Activated CD4-positive, alpha-beta T cell treated with anti-CD3 and anti-CD28 coated beads, Interleukin-2, amount 50 U/mL, for 4 hours (primary cell): ENCODE data around the gene CYB561D2.
"Not testable (repeated sequence)": the region's sequence is repeated elsewhere in the genome, so short reads cannot be mapped to it uniquely, and the experiment has no call there.

Experiments
- DNase-seq, 2 experiments: peaks; one replicate each; pipeline ENCODE4 v3.0.0-alpha.2; 2020

Gene CYB561D2, protein sequence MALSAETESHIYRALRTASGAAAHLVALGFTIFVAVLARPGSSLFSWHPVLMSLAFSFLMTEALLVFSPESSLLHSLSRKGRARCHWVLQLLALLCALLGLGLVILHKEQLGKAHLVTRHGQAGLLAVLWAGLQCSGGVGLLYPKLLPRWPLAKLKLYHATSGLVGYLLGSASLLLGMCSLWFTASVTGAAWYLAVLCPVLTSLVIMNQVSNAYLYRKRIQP

DNA sequence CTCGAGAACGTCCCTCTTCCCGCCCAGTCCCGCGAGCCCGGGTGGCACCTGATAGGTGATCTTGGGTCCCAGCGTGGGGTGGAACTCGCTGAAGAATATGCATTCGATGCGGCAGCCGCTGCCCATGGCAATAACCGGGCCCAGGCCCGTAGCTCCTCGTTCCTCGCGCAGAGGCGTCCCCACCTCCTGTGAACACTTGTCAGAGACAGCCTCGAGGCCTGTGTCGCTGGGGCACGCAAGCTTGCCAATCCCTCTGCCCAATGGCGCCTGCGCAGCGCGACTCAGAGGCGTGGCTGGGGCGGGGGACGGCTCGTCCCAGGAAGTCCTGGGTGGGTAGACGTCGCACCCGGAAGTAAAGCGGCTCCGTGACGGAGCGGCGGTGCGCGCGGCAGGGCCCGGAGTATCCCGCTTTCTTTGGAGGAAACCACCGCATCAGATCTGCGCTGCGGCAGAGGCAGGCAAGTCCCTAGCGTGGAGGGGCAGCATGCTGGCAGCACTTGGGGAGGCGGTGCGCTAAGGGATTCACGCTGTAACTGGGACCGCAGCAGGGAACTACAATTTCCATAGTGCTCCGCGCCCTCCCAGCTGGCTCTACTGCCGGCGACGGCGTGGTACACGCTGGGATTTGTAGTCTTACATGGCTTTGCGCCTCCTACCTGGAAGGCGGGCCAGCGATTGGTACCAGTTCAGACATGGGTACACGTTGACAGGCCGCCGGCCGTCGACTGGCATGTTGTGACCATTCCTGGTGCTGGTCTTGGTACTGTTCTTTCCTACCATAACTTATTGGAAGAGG lies at the start of gene CYB561D2, which contains the start of gene NPRL2:
Gene CYB561D2 (plus strand): TSS at position 336 of the 796 bp plus-strand sequence. CDS start 572 bp downstream, outside the sequence.
Gene NPRL2 (minus strand): TSS at position 249 of the 796 bp plus-strand sequence. CDS start 123 bp downstream, at position 126.
- DNase-seq = peak; percentile 99

DNA sequence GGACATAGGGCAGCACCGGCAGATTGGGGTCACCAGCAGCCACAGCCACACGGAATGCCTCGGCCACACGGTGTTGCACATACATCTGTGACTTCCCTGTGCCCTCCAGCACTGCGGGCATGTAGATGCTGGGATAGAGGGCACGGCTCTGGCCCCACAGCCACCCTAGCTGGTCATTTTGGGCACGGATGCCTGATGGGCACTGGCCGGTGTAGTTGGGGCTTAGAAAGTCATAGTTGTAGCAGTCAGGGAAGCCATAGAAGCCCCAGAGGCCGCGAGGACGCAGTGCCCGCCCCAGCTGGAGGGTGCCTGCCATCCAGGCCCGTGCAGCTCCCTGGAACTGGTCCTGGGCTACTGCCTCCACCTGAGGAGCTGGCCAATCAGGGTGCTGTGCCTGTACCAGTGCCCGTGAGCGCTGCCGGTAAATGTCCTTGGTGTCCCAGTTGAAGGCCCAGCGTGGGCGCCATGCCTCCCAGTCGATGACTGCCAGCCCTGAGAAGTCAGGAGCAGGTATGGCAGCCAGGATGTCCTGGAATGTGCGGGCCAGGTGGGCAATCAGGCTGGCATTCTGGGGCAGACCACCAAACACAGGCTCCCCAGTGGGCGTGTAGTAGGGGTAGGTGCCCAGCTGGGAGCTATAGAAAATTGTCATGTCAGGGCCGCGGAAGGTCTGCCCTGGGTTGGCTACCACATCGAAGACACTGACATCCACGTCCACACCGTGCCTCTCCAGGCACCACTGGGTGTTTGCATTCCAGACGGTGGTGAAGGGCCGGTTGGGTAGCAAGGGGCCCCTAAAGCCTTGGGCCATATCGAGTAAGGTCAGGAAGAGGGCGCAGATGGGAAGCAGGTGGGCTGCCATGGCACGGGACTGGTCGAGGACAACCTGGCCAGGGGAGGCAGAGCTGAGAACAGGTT lies 48.3 kb upstream of the CYB561D2 start:
- DNase-seq = no peak

DNA sequence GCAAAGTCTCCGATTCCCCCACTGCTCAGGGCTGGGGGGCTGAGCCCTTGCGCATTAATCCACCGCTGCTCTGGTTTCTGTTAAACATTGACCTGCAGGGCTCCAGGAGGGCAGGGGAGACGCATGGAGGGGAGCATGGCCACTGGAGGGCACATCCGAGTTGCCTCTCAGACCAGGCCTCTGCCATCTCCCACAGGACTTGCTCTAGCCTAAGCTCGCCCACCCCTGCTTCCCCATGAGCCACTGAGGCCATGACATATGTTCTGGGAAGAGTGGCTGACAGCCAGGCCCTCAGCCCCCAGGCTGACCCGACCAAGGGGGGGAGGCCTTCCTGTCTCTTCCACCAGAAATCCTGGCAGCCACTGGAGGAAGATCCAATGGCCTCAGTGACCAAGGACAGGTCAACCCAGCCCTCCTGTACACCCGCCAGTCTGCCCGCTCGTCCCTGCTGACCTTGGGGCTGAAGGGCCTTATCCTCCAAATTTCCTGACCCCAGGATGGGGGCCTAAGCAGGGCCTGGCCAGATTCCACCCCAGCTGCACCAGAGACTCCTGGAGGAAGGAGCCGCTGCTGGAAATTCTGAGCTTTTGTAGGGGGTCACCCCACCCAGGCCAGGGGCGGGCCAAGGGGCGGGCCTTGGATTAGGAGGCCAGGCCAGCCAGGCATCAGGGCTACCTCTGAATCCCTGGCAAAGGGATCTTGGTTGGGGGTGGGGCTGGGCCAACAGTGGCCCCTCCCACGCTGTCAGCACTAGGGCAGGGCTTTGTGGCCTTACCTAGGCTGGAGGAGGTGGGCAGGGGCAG lies 47.4 kb upstream of the CYB561D2 start, which contains the start of gene HYAL1:
Gene HYAL1 (minus strand): TSS at position 562 of the 803 bp plus-strand sequence. CDS start 618 bp downstream, outside the sequence.
- DNase-seq = no peak

DNA sequence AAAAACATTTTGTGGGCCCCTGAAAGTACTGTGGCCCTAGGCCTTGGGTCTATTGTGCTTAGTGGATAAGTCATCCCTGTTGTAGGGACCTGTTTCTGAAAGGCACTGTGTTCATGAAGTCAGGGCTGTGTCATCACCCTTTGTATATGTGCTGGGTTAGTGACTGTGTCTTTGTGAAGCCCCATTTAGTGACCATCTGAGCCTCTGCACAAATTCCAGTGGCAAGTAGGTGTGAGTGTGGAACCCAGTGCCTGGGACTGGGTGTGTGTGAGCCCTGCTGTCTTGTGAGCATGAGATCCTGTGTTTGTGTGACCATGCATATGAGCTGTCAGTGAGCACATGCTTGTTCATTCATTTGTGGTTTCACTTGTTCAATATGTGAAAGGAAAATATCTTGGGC lies 46.1 kb upstream of the CYB561D2 start:
- no peak for DNase-seq

DNA sequence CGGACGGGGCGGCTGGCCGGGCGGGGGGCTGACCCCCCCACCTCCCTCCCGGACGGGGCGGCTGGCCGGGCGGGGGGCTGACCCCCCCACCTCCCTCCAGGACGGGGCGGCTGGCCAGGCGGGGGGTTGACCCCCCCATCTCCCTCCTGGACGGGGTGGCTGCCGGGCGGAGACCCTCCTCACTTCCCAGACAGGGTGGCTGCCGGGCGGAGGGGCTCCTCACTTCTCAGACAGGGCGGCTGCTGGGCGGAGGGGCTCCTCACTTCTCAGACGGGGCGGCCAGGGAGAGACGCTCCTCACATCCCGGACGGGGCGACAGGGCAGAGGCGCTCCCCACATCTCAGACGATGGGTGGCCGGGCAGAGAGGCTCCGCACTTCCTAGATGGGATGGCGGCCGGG lies 38.6 kb upstream of the CYB561D2 start:
- not testable (repeated sequence) for DNase-seq

DNA sequence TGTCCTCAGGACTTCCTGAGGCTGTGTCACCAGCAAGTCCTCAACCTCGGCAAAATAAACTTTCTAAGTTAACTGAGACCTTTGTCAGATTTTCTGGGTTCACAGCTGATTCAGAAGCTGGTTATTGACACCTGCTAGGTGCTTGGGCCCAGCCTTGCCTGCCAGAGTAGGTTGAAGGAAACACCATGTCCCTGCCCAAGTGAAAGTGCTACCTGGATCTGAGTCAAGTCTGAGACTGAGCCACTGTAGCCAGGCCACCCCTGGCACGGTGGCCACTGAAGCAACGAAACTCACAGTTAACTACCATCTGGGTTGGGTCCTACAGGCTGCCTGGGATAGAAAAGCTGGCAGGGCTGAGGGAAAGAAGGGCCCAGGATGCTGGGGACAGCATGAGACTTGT lies 36.3 kb upstream of the CYB561D2 start:
- DNase-seq = no peak

DNA sequence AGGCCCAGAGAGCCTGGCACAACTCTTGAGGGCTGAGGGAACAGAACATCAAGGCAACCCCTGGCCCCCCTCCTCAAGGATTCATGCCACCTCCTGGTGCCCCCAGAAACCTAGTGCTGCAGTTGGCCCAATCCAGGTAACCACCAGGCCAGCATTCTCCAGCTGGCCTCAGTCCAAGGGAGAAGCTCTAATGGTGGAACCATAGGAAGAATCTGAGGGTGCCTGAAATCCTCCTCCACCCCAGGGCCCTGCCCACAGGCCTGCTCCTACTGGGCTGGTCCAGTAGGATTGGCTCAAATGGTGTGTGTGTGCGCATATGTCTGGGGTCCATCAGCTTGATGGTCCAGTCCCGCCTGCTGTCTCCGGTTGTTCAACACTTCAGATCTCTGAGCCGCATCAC lies 35.8 kb upstream of the CYB561D2 start:
- DNase-seq = no peak

DNA sequence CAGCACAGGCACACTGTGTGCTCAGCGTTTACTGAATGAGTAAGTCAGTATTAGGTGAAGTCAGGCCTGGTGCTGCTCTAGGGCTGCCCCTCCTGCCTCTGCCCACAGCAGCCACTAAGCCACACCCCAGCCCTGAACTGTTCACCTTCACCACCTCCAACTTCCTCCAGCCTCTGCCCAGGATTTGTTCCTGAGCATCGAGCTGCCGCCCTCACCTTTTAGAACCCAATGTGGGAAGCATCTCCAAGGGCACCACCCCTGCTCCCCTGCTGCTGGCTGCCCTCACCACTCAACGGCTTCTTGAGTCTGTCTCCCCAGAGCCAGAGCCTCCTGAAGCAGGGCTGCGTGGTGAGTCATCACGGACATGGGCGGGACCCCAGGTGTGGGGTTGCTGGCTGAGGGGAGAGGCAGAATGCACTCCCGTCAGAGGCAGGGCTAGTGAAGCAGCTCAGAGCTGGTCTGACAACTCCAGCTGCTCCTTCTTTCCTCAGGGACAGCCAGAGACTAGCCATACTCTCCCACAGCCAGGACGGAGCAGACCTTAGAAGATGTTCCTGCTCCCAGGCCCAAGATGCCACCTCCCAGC lies 33.9 kb upstream of the CYB561D2 start:
- peak; percentile 73 to 74 for DNase-seq

DNA sequence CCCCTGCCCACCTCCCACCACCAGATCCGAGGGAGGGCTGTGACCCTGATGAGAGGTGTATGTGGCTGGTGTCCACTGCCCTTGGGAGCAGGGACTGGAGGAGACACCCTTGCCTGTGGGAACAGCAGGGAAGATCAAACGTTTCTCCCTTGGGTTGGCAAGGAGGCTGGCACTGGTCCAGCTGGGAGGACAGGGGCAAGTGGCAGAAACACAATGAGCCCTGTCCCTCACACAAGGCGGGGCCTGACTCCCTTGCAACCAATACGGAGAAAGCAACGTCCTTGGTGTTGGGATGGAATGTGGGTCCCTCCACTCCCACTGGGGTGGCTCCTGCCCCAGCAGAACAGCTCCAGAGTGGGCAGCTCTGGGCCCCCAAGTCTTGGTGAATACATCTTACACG lies 33.4 kb upstream of the CYB561D2 start:
- DNase-seq = no peak

DNA sequence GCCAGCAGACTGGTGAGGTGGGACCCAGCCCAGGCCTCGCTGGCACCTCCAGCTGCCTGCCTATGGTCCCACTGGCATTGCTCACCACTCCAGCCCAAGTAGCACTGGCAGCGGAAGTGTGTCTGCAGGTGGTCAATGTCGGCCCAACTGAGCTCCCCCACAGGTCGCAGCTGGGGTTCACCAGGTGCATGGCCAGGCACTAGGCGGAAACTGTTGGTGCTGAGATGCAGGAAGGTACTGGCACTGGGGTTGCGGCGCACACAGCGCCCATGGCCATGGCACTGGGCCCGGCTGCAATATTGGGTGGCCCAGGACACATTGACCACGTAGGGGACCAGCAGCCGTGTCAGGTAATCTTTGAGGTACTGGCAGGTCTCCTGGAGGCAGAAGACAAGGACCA lies 32.5 kb upstream of the CYB561D2 start:
- no peak for DNase-seq

DNA sequence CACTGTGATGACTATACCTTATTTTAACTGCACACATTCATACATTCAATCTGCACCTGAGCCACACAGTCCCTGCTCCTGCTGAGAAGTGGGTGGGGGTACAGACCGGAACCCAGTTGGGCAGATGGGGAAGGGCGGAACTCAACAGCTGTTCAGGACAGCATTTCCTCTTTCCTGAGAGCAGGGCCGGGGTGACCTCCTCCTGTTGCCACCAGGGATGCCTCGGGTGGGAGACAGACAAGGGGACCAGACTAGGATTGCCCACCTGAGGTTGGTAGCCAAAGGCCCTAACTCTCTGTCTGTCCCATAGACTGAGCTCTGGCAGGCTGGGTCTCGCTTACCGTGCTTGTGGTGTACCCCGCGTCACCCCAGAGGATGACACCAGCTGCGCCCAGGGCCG lies 32.0 kb upstream of the CYB561D2 start:
- DNase-seq = no peak

DNA sequence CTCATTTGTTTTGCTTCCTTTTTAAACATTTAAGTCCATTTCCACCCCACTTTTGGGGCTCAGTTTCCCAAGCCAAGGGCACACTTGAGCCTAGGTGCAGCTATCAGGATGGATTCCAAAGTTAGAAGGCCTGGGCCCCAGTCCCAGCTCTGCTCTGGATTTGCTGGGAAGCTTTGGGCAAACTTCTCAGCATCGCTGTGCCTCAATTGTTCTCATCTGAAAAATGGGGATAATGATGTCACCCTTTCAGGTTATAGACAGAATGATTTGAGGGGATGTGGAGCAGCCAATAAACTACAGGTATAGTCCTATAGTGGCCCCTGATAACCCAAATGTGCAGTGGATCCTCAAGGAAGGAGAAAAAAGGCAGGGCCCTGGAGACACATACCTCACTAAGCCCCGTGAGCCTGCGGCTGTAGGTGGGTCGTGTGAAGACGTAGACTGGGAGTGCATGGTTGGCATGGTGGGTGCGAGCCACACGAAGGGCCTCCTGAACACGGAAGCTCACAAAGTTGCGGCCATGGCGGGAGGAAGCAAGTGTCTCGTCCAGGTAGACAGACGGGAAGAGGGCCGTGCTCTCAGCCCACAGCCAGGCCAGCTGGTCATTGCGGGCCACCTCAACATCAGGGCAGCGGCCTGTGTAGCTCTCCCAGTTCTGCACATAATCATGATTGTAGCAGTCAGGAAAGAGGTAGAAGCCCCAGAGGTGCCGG lies 31.3 kb upstream of the CYB561D2 start:
- DNase-seq = no peak

DNA sequence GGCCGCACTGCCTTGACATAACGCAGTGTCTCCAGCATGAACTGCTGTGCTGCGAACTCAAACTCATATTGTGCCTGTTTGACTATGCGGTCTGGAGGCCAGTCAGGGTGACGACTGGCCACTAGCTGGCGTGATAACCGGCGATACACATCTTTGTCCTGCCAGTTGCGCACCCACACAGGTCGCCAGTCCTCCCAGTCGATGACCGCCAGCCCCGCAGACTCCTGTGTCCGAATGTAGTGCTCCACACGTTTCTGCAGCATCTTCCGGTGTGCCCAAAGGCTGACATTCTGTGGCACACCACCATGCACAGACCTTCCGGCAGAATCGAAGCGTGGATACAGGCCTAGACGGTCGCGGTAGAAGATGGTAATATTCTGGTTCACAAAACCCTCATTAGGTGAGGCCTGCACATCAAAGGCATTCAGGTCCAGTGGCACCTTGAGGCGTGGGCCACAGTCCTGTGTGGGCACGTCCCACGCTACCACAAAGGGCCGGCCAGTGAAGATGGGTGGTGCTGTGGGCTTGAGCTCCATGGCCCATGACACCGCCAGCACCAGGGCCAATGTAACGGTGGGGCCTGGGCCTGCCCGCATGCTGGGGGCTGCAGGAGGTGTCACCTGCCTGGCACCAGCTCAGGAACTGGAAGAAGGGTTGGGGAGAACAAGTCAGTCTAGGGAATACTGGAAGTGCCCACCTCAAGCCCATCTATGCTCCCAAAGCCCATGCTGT lies 30.6 kb upstream of the CYB561D2 start:
- no peak for DNase-seq

DNA sequence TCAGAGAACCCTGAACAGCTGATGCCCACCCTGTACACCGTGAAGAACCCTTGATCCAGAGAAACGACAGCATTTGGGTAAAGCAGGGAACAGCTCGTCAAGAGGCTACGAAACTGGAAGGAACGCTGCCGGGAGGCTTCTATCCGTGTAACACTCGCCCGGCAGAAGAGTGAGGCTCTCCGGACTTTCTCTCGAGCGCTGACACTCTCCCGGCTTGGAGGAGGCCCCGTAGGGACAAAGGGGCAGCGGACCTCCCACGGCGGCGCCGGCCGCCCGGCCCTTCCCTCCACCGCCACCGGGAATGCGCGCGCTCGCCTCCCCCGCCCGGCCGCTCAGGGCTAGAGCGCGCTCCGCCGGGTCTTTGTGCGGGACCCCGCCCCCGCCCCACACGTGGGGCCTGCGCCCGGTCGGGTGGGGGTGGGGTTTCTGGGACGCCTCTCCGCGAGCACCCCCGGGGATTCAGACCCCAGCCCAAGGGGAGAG lies 29.8 kb upstream of the CYB561D2 start:
- DNase-seq = peak; percentile 44 to 58

DNA sequence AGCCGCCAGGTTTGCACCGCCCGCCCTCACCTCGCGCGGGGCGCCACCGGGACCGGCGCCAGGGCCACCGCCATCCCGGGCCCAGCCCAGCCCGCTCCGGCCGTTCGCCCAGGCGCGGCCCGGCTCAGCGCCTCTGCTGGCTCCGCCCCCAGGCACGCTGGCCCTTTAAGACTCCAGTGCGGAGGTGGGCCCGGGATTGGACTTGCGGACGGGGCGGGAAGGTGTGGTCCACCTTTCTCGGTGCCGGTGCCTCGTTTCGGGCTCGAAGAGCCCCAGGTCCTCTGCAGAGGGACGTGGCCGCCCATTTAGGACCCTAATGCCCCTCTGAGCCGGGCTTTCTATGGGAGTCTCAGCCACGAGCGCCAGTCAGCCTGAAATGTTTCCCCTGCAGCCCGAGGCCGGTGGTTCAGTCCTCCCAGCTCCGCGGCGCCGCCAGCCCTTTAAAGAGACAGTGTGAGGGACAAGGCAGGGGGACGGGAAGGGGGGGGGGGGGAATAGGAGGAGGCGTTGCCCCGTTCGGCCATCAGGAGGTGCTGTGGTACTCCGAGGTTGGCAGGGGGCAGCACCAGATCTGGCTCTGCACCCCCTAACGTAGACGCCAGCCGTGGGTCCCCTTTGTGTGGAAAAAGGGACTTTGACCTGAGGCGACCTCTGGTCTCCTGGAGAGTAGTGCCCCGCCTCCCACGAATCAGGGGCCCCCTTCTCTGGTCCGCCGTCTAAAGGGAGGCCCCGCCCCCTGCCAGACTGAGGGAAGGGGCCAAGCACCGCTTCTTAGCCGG lies 29.1 kb upstream of the CYB561D2 start:
- DNase-seq = peak; percentile 75

DNA sequence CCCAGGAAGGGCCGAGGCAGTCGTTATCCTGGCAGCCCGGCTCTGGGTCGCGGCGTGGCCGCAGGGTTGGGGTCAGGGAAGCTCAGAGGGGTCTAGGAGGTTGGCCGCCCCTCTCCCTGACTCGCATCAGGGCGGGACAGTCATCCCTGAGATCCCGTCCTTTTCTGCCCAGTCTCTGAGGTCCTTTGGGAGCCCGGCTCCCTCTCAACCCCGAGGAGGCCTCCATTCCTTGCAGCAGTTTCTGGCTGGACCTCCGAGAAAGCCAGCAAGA lies 28.6 kb upstream of the CYB561D2 start:
- DNase-seq = no peak

DNA sequence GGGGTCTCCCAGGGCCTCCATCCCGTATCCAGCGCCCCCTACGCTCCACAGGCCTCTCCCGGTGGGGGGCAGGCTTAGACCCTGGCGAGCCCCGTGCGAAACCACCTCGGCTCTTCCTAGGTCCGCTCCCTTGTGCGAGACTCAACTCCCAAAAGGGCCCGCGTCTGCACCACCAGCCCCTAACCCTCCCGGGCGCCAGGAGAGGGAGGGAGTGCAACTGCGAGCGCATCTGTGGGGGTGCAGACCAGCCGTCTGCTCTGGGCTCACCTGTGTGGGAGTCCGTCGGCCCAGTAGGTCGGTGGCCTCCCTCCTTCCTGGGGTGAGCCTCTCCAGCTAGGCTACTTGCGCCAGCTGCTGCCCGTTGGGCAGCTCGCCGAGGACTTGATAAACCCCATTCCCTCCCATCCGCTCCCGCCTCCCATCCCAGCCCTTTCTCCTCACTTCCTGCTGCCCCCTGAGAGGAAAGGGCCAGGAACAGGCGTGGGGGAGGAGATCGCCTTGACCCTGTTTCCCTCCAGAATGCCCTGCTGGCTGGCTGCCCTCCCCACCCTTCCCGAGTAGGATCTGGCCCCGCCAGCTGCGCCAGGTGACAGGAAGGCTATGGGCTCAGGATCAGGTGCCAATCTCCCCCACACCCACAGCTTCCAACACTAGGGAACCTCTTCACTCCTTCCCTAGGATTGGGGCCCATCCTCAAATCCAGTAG lies 28.1 kb upstream of the CYB561D2 start, which contains the start of gene HYAL2:
Gene HYAL2 (minus strand): TSS at position 360 of the 706 bp plus-strand sequence. CDS start 2,256 bp downstream, outside the sequence.
- no peak for DNase-seq

DNA sequence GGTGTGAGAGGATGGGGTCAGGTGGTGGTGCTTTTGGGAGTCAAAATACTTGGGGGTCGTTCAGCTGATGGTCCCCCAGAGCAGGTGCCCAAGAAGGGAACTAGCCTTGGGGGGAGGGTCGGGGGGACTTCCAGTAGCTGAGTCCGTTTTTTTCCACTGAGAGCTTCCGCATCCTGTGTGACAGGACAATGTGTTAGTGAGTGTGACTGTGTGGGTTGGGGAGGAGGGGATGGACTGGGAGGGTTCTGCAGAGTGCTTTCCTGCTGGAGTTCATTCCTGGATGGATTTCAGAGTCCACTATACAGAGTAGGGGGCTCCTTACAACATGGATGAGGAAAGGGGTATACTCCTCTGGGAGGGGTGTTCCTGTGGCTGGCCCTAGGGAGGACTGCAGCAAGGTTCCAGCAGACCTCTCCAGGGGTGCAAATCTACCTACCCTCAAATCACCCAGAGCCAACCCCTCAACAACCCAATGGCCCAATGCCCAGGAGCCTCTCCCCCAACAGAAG lies 27.5 kb upstream of the CYB561D2 start:
- no peak for DNase-seq
